GM12892 (cell line): ENCODE results near the gene HDAC4.

Experiments used
- POLR2A ChIP-seq: IDR thresholded peaks from 2 replicates; pipeline ENCODE4 v1.6.1; 2011; ENCODE audit warnings: low read depth, low read length, control low read depth
- POLR2AphosphoS5 ChIP-seq: IDR thresholded peaks from 2 replicates; pipeline ENCODE4 v1.6.1; 2011; ENCODE audit warnings: low read depth, low read length, control low read depth
- TAF1 ChIP-seq: IDR thresholded peaks from 2 replicates; pipeline ENCODE4 v1.6.1; 2011; ENCODE audit warnings: low read depth, mild to moderate bottlenecking, control low read depth, low read length, borderline replicate concordance

DNA sequence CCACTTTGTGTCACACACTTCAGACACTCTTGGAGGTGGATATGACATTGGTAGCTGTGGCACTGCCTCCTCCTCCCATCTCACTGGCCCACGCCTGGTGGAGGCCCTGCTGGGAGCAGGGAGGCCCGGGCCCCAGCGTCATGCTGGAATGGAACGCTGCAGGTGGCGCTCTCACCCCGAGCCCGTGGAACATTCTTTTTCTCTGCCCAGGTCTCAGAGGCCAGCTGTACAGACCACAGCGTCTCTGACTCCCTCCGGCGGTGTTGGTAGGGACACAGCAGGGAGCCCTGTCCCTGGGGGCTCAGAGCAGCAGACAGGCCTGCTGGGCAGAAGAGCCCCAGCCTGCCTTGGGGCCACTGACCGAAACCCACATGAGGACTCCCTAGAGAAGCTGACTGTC lies 334.9 kb downstream of the HDAC4 start:
- TF ChIP-seq POLR2A: no peak
- TF ChIP-seq POLR2AphosphoS5: no peak
- TF ChIP-seq TAF1: no peak
